ENCODE measurements around the gene FAM174C. TPM values are rescaled to one million over a fixed set of nuclear protein-coding genes. Genes with fewer than 3 reads are reported as not detected.
A peak's percentile ranks its signal among the peaks of the same experiment; 100 is the strongest.

The FAM174C gene
- total RNA-seq, 1 donor from 2014 or later: 32.7 TPM

GRCh38 chr19:1272423-1273262, 2.7 kb upstream of the FAM174C start:
- Mint-ChIP-seq H3K4me3 (ENCODE audit: unreplicated experiment) (peak overlapping the region; percentile 19), H3K27me3 (ENCODE audit: low read depth) (no peaks in the 10 kb centered on the region)

GRCh38 chr19:1273263-1274041, 1.9 kb upstream of the FAM174C start:
- no peak for TF ChIP-seq CTCF (IDR thresholded peaks at IDR 0.05)
- H3K36me3 Mint-ChIP-seq (ENCODE audit: low read depth): peaks cover 33% of the 10 kb centered on the region
- H3K4me3 Mint-ChIP-seq (ENCODE audit: unreplicated experiment): peak overlapping the region; percentile 37
- peaks cover 53% of the 10 kb centered on the region for H3K4me1 Mint-ChIP-seq (ENCODE audit: low read depth)
- no peaks in the 10 kb centered on the region for H3K9me3 Mint-ChIP-seq (ENCODE audit: low read depth)
- H3K27me3 Mint-ChIP-seq (ENCODE audit: low read depth): no peaks in the 10 kb centered on the region
- no peak for DNase-seq (ENCODE audit: low spot score)
- H3K27ac Mint-ChIP-seq (ENCODE audit: unreplicated experiment): peak overlapping the region; percentile 62

More at GRCh38 chr19:1272423-1273262, 2.7 kb upstream of the FAM174C start:
- DNase-seq (ENCODE audit: low spot score): no peak
- Mint-ChIP-seq H3K36me3 (ENCODE audit: low read depth) (peaks cover 33% of the 10 kb centered on the region), H3K27ac (ENCODE audit: unreplicated experiment) (no peak overlapping the region), H3K9me3 (ENCODE audit: low read depth) (no peaks in the 10 kb centered on the region), H3K4me1 (ENCODE audit: low read depth) (peaks cover 60% of the 10 kb centered on the region)
- no peak for TF ChIP-seq CTCF (IDR thresholded peaks at IDR 0.05)

GRCh38 chr19:1274081-1274851, 1.1 kb upstream of the FAM174C start:
- Mint-ChIP-seq H3K4me3 (ENCODE audit: unreplicated experiment) (peak overlapping the region; percentile 58), H3K9me3 (ENCODE audit: low read depth) (no peaks in the 10 kb centered on the region), H3K4me1 (ENCODE audit: low read depth) (peaks cover 49% of the 10 kb centered on the region), H3K36me3 (ENCODE audit: low read depth) (peaks cover 33% of the 10 kb centered on the region), H3K27me3 (ENCODE audit: low read depth) (no peaks in the 10 kb centered on the region), H3K27ac (ENCODE audit: unreplicated experiment) (peak overlapping the region; percentile 82)
- DNase-seq (ENCODE audit: low spot score): no peak
- TF ChIP-seq CTCF (IDR thresholded peaks at IDR 0.05): no peak

- Mint-ChIP-seq H3K36me3 (ENCODE audit: low read depth) (peaks cover 34% of the 10 kb centered on the region), H3K27ac (ENCODE audit: unreplicated experiment) (peak overlapping the region; percentile 82), H3K9me3 (ENCODE audit: low read depth) (no peaks in the 10 kb centered on the region), H3K4me3 (ENCODE audit: unreplicated experiment) (peak overlapping the region; percentile 58), H3K27me3 (ENCODE audit: low read depth) (no peaks in the 10 kb centered on the region), H3K4me1 (ENCODE audit: low read depth) (peaks cover 51% of the 10 kb centered on the region)
- no peak for TF ChIP-seq CTCF (IDR thresholded peaks at IDR 0.05)
- DNase-seq (ENCODE audit: low spot score): no peak
These were observed 474 bp upstream of the FAM174C start for GRCh38 chr19:1274852-1275259.

All from chondrocyte (in vitro differentiated cells).